Neutrophil (primary cell): ENCODE measurements around the gene ADAMTS6.

ENCODE experiments used
- H3K27ac ChIP-seq: fragments of 200-600 bp; sonication (generic); 2 replicates; pipeline ENCODE4 v1.5.1; 2016; ENCODE audit warnings: mild to moderate bottlenecking, moderate library complexity
- H3K27me3 ChIP-seq: fragments of 200-600 bp; sonication (generic); 2 replicates; pipeline ENCODE4 v1.6.0; 2016; ENCODE audit warnings: mild to moderate bottlenecking
- H3K36me3 ChIP-seq: fragments of 200-600 bp; sonication (generic); 2 replicates; pipeline ENCODE4 v1.5.1; 2017
- H3K4me1 ChIP-seq, 2 experiments: fragments of 200-600 bp in 1 of 2; sonication (generic) in 1 of 2; 1 replicate in 1 of 2; 2 replicates in 1 of 2; pipeline versions ENCODE4 v1.5.1 to v1.6.1; 2013 to 2016; ENCODE audit warnings: low read depth in 1 of 2, low read length in 1 of 2, mild to moderate bottlenecking in 1 of 2, moderate library complexity in 1 of 2; ENCODE audit not compliant: control insufficient read depth in 1 of 2, insufficient read depth in 1 of 2
- H3K4me3 ChIP-seq, 2 experiments: fragments of 200-600 bp in 1 of 2; sonication (generic) in 1 of 2; 1 replicate in 1 of 2; 2 replicates in 1 of 2; pipeline ENCODE4 v1.5.1; 2013 to 2016; ENCODE audit warnings: low read depth in 1 of 2, low read length in 1 of 2, mild to moderate bottlenecking in 1 of 2, moderate library complexity in 1 of 2
- H3K9me3 ChIP-seq: fragments of 200-600 bp; sonication (generic); 2 replicates; pipeline ENCODE4 v1.5.1; 2016
- CTCF ChIP-seq: fragments of 200-600 bp; sonication (generic); IDR thresholded peaks from 2 replicates; pipeline ENCODE4 v1.5.1; 2016; ENCODE audit warnings: antibody characterized with exemption

The ADAMTS6 gene

DNA sequence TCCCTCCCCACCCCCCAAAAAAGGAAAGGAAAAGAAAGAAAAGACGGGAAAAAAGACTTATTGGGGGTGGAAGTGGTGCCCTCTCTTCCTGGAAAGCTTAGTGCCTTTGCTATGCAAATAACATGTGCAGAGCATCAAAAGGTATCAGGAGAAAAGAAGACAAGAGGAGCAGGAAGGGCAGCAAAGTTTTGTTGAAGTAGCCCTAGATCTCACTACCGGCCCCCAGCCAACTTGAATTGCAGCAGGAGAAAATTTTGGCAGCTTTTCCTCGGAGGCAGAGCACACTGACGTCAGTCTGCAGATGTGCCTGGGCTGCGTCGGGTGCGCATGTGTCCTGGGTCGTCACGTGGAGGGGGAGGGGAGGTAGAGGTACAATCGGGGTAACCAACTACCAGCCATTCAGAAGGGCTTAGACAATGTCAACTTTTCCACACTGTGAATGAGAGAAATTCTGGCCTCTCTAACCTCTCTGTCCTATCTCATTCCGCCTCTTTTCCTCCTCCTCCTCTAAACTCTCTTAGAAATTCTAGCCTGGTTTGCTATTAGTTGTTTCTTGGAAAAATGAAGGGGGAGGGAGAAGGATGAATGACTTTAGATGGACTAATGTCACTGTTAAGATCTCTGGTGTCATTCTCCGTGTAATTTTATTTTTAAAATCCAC is at the start of gene ADAMTS6:
ADAMTS6 (minus strand) TSS at position 286 of the 661 bp plus-strand sequence. CDS start 8,247 bp downstream, outside the sequence.
- peak within 1 kb of the TSS; percentile 60 to 62 for H3K4me3 ChIP-seq
- H3K9me3 ChIP-seq = no peaks in the 10 kb centered on the region
- H3K27ac ChIP-seq = peak within 1 kb of the TSS; percentile 35
- H3K4me1 ChIP-seq = peaks cover 23 to 29% of the 10 kb centered on the region in 2 experiments
- peaks cover 51% of the 10 kb centered on the region for H3K27me3 ChIP-seq
- no peak for TF ChIP-seq CTCF
- H3K36me3 ChIP-seq = no peaks in the 10 kb centered on the region

- H3K27ac ChIP-seq = no peak overlapping the region
- H3K4me3 ChIP-seq = no peak overlapping the region
Observed at GRCh38 chr5:65530904-65531303, 49.2 kb upstream of the ADAMTS6 start.

DNA sequence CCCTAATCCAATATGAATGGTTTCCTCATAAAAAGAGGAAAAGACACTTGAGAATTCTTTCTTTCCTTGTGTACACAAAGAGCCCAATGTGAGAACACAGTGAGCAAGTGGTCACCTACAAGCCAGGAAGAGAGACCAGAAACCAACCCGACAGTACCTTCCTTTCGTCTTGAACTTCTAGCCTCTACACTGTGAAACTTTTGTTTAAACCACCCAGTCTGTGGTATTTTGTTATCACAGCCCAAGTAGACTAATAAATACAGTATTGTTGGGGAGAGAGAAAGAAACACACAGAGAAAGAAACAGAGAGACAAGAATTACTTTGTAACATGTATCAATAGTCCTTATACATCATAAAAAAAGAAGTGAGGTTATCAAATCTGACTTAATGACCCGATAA is 44.0 kb upstream of the ADAMTS6 start:
- Histone ChIP-seq H3K4me3 (no peak overlapping the region), H3K4me1 (no peaks in the 10 kb centered on the region), H3K9me3 (no peaks in the 10 kb centered on the region), H3K27ac (no peak overlapping the region), H3K27me3 (no peaks in the 10 kb centered on the region), H3K36me3 (peaks cover 10% of the 10 kb centered on the region)
- no peak for TF ChIP-seq CTCF

More at GRCh38 chr5:65530904-65531303, 49.2 kb upstream of the ADAMTS6 start:
- no peak for TF ChIP-seq CTCF
- H3K9me3 ChIP-seq = no peaks in the 10 kb centered on the region
- peaks cover 4% of the 10 kb centered on the region for H3K36me3 ChIP-seq
- H3K4me1 ChIP-seq = no peaks in the 10 kb centered on the region
- H3K27me3 ChIP-seq = no peaks in the 10 kb centered on the region

- Histone ChIP-seq H3K27me3 (no peaks in the 10 kb centered on the region), H3K4me3 (no peak overlapping the region), H3K4me1 (no peaks in the 10 kb centered on the region), H3K36me3 (no peaks in the 10 kb centered on the region), H3K9me3 (no peaks in the 10 kb centered on the region), H3K27ac (no peak overlapping the region)
- TF ChIP-seq CTCF = no peak
Observed at GRCh38 chr5:65512170-65512937, 30.6 kb upstream of the ADAMTS6 start.

DNA sequence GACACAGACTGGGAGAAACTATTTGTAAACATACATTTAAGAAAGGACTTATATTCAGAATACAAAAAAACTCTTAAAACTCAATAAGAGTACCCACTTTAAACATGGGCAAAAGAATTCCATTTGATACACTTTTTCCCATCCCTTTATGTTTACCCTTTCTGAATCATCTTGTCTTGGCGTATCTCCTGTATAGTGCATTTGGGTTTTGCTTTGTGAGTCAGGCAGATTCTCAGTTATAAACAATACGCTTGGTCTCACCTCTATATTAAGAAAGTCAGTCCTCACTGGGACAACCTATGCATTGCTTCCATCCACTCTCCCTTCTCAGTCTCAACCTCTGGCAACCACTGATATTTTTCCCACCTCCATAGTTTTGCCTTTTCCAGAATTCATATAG is 27.3 kb upstream of the ADAMTS6 start:
- no peak for TF ChIP-seq CTCF
- Histone ChIP-seq H3K27ac (no peak overlapping the region), H3K36me3 (no peaks in the 10 kb centered on the region), H3K27me3 (no peaks in the 10 kb centered on the region), H3K4me3 (no peak overlapping the region), H3K4me1 (no peaks in the 10 kb centered on the region), H3K9me3 (no peaks in the 10 kb centered on the region)
